CD4-positive, alpha-beta T cell treated with Interleukin-12 subunit alpha and Interleukin-12 subunit beta, for 1 hour (primary cell): ENCODE data around the gene CPE.
A peak's percentile ranks its signal among the peaks of the same experiment; 100 is the strongest.
"Not testable (repeated sequence)": the region's sequence is repeated elsewhere in the genome, so short reads cannot be mapped to it uniquely, and the experiment has no call there.

ENCODE experiments used
- DNase-seq: peaks from one replicate; pipeline ENCODE4 v3.0.0-alpha.2; 2020

The CPE gene

DNA sequence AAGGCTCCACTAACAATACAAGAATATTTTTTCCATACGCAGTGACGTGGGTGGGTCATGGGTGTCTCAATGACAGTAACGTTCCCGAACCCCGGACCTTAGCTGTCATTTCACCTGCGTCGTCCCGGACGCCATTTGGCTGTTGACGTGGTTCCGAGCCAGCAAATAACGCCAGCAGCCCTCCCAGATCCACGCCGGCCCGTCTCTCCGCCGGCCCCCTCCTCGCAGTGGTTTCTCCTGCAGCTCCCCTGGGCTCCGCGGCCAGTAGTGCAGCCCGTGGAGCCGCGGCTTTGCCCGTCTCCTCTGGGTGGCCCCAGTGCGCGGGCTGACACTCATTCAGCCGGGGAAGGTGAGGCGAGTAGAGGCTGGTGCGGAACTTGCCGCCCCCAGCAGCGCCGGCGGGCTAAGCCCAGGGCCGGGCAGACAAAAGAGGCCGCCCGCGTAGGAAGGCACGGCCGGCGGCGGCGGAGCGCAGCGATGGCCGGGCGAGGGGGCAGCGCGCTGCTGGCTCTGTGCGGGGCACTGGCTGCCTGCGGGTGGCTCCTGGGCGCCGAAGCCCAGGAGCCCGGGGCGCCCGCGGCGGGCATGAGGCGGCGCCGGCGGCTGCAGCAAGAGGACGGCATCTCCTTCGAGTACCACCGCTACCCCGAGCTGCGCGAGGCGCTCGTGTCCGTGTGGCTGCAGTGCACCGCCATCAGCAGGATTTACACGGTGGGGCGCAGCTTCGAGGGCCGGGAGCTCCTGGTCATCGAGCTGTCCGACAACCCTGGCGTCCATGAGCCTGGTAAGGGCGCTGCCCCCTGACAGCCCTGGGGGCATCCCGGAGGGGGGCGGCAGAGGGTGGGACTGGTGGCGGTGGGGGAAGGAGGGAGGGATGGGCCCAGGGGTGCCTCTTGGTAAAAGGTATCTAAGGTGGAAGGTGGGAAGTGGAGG, at the start of gene CPE:
TSS of gene CPE (plus strand) at position 264 of the 933 bp plus-strand sequence. CDS start at position 478, 214 bp downstream.
- peak; percentile 34 for DNase-seq

DNA sequence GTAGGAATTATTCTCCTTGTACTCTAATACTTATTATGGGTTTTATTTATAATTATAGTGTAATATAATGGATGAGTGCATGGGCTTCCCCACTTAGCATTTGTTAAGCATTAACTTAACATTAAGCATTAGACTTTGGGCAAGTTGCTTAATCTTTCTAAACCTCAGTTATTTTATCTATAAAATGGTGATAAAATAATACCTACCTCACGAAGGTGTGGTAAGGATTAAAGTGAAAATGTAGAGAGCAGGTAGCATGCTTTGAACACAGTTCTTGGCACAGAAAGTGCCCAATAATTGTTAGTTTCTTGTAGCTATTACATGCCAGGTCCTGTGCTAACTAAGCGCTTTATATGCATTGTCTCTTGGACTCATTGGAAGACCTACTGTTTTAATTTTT, 48.7 kb upstream of the CPE start:
- no peak for DNase-seq

DNA sequence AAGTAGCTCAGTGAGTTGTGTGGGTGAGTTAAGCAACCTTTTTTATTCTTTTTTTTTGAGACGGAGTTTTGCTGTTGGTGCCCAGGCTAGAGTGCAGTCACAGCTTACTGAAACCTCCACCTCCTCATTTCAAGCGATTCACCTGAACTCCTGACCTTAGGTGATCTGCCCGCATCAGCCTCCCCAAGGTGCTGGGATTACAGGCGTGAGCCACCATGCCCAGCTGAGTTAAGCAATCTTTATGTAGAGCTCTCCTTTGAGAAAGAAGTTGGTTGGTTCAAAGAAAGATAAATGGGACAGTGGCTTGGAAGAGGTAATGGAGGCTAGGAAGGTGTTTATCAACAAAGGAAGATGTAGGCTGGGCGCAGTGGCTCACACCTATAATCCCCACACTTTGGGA, 48.1 kb upstream of the CPE start:
- no peak for DNase-seq

DNA sequence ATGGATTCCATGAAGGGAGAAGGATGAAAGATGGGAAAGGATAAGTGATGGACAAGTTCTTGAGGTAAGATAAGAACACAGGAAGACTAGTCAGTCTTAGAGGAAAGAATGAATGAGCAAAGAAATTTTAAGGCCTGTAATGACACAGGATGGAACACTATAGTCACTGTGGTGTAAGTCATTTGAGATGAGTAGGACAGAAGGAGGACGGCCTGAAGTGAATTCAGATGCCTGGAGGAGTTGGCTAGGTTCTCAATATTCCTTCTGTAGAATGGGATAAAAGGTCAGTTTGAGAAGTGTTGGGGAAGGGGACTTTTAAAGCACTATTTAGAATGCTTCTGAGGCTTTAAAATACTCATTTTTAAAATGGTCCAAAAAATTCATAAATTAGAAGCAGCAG, 47.4 kb upstream of the CPE start:
- no peak for DNase-seq

DNA sequence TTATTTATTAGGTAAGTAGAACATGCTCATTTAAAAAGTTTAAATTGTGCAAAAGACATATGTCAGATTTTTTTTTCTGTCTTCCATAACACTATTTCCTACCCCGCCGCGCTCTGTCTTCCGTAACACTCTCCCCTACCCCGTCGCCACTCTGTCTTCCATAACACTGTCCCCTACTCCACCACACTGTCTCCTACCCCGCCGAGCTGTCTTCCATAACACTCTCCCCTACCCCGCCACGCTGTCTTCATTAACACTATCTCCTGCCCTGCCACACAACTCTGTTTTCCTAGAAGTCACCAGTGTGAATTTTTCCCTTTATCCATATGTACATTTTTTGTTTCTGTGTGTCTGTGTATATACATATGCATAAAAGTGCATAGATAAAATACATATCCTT, 47.0 kb upstream of the CPE start:
- DNase-seq = no peak

DNA sequence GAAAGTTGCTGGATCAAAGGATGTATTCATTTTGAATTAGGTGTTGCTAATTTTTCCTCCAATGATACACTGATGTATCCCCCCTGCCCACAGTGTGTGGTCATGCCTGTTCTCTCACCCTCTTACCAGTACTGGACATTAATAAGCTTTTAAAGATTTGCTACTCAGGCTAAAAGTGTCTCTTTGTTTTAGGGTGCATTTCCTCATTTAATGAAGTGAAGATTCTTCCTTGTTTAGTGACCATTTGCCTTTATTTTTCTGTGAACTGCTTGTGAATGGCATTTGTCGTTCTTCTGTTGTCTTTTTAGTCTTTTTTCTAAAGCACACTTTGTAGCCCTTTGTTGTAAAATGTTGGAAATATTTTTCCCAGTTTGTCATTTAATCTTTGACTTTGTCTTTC, 46.3 kb upstream of the CPE start:
- DNase-seq = no peak

DNA sequence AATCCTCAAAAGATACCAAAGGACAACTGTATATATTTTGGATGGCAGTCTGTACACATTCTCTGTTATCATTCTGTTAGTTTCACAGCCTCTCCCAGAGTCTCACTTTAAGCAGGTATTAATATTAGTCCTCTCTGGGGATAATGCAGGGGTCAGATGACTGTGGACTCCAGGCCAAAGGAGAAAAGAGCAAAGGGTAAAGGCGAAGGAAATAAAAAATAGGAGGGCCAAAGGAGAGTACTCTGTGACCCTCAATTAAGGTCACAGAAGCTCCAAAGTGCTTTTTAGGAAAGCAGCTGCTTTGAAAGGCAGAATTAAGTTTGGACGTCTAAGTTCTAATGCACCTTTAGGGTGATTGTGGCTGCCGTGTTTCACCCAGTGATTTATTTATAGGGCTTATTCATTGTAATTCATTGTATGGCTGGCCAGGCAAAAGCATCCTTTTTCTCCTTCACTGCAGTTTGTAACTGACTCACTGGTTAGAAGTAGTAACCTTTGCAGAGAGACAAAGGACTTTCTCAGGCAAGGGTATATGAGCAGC, 43.6 kb upstream of the CPE start:
- no peak for DNase-seq

DNA sequence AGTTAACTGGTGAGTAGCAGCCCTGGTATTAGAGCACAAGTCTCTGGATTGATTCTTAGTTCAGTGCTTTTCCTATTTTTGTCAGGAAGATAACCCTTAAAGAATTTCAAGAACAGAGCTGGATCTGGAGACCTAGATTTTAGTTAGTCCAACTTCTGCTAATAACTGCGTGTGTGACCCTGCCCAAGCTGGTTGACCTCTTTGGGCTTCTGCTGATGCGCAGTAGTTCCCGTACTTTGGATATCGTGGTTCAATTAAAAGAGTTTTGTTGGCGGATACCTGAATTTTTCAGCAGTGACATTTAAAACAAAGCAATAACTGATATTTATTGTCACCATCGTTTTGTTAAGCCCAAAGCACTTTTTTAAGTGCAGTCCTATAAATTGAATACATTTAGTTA, 42.1 kb upstream of the CPE start:
- DNase-seq = no peak

DNA sequence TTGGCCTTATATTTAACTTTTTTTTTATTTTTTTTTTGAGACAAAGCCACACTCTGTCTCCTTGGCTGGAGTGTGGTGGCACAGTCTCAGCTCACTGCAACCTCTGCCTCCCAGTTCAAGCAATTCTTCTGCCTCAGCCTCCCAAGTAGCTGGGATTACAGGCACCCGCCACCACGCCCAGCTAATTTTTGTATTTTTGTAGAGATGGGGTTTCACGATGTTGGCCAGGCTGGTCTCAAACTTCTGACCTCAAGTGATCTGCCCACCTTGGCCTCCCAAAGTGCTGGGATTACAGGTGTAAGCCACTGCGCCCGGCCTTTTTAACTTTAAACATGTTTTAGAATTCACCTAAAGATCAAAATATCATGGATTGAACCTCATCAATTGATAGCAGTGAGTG, 36.5 kb upstream of the CPE start:
- not testable (repeated sequence) for DNase-seq

DNA sequence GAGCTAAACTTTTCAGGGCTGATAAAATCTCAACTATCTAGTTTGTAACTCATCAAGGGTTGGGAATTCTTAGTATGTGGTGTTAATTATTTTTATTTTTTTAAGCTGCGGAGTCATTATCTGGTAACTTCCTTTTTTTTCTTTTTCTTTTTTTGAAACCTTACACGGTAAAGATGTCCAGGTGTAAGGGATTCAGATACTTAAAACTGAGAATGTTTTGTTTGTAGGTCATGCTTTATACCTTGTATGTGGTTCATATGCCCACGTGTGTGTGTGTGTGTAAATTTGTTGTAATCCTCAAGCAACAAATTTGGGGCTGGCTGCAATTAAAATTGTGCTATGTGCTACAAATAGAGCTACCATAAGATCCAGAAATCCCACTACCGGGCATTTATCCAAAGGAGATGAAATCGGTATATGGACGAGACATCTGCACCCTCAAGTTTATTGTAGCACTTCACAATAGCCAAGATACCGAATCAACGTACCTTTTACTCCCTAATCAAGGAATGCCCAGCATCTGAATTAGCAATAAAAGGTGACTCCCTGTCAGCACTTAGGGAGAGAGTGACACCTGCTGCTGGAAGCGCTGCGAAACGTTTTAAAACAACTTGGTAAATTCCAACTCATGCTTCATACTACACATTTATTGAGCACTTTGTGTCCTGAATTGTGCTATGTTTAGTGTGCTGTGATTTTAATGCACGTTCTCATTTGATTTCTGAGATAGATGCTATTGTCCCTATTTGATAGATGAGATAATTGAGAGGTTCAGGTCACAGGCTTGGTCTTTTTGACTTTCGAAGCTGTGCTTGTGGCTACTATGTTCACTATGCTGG, 35.2 kb upstream of the CPE start:
- peak; percentile 23 for DNase-seq

DNA sequence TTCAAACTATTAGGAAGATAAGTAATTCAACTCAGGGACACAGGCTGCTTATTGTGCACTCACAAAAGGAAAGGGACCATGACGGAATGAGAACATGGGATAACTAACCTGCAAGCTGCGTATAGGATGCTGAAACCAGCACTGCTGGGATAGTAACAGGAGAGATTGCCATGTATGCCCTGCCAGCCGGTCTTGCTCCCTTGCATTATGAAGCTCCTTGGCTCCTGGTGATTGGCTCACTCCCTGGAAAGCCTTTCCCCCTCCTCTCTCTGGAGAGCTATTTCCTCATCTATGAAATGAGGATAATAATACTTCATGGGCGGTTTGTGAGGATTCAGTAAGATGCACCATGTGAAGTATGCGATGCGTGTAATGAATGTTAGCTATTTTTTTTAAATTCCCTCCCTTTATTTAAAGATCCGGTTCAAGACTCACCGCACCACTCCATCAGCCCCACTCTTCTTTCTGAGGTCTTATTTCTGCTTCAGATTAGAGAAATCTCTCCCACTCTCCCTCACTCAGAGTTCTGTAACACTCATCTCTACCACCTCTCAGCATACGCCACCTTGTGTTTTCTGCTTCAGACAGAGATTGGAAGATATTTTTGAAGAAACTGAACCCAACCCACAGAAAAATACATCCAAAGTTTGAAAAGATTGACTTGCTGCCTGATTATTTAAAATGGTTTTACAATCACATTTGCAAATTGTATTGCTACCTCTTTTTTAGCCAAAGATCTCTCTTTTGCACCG, 33.0 kb upstream of the CPE start:
- DNase-seq = no peak

DNA sequence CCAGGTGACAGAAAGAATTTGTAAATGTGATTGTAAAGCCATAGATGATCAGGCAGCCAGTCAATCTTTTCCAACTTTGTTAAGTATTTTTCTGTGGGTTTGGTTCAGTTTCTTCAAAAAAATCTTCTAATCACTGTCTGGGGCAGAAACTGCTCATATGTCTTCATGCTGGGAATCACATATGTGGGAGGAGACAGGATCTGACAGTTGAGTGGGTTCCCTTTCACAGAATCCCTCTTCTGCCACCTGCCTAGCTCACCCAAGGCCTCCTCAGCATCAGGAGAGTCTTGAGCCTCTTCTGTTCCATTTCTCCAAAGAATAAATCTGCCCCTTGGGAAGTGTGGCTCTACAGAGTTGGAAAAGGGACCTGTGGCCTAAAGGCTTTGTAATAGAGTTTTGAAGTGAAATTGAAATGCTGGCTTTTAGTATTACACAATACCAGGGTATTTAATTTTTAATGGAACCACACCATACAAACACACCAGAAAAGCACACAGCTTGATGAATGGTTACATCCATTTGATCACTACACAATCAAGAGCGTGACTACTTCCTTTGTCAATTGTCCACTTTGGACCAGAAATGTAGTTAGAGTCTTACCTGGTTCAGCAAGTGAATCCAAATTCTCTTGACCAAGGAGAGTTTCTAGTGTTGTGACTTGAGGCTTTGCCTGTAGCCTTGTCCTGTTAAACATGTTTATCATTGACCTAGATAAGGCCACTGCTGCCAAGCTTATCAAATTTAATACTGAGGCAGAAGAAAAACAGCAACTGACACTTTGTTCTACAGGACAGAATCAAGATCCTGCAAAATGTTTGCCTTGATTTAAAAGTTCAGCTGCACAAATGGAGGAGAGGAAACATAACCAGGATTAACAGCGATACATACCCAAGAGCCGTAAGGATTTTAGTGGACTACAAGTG, 30.9 kb upstream of the CPE start:
- no peak for DNase-seq

DNA sequence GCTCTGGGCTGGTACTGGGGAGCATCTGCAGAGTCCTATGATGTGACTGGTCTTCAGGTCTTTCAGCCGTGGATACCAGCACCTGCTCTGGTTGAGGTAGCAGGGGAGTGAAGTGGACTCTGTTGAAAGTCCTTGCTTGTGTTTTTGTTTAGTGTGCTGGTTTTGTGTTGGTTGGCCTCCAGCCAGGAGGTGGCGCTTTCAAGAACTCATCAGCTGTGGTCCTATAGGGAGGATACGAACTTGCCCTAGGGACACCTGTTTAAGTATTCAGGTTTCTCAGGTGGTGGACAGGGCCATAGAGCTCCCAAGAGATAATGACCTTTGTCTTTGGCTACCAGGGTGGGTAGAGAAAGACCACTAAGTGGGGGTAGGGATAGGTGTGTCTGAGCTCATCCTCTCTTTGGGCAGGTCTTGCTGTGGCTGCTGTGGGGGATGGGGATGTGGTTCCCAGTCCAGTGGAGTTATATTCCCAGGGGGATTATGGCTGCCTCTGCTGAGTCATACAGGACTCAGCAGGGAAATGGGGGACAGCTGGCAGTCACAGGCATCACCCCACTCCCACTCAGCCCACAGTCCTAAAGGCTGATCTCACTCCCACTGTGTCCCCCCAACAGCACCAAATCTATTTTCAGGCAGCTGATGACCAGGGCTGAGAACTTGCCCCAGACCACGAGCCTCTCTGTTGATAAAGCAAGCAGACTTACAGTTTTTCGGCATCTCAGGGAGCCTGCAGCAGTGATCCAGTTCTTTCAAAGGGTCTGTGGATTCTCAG, 27.3 kb upstream of the CPE start:
- DNase-seq = no peak

DNA sequence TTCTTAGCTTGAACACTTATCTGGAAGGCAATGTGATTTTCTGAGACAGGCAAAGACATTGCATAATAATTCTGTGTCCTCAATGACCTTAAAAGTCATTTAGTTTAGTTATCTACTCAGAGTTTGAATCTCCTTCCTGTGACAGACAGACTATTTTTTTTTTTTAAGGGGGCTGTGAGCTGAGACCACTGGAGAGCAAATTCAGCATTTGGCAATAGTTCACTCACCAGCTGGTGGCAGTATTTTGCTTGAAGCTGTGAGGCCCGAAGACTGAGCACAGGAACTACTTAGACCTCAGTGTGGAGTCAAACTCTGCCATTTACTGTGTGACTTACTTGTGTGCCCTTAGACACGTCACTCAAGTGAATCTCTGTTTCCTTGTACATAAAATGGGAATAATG, 22.9 kb upstream of the CPE start:
- no peak for DNase-seq

DNA sequence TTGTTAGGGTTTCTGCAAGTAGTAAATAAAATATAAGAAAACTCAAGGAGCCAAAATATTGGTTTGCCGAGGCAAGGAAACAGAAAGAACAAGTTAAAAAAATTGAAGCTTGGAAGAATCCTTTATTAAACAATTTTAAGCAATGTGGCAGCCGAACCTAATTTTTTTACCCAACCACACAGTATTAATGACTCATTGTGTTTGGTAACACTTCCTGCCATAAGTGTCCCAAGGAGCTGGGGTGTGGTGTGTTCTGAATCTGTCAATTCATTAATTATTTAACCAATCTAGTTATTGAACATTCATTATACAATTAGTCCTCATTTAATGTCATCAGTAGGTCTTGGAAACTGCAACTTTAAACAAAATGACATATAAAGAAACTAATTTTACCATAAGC, 19.3 kb upstream of the CPE start:
- no peak for DNase-seq

DNA sequence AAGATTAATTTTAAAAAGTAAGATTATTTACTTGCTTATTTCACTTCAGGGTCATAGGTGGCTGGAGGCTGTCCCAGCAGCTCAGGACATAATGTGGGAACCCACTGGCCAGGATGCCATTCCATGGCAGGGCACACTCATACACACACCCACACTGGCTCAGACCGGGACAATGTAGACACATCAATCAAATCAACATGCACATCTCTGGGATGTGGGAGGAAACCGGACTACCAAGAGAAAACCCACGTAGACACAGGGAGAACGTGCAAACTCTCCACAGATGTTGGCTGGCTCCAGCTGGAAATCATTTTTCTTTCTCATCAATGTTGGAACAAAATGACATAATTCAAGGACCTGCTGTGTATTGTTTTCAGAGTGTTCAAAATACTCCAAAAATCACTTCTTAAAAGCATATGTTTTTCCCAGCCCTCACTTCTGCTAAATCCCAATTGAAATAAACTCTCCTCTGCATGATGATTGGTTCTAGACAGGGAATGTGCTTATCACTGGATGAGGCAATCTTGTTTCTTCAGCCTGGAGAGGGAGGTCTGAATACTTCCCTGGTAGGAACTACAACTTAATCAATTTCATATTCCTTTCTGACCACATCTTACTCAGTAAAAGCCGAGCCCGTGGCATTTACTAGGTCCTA, 18.6 kb upstream of the CPE start:
- DNase-seq = no peak

DNA sequence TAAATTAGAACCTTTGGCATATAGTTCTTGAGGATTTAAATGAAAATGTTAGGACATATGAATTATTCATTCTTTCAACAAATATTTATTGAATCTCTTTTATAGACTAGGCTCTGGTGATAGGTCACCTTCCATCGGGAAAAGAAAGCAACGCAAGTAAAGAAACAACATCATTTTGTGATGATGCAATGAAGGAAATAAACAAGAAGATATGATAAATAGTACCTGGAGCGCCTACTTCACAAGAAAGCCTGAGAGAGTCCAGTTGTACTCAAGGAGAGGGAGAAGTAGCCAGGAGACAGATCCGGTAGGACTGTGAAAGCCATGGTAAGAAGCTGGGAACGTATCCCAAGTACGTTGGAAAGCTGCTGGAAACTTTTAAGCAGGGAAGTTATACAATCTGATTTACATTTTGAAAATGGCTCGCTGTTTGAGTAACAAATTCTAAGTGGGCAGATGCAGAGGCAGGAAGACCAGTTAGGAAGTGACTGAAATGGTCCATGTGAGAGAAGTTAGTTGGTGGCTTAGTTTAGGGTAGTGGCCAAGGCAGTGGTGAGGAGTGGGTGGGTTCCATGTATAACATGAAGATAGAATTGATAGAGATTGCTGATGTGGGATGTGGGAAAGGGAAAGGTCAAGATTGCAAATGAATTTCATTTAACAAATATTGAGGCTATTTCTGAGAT, 17.7 kb upstream of the CPE start:
- no peak for DNase-seq

DNA sequence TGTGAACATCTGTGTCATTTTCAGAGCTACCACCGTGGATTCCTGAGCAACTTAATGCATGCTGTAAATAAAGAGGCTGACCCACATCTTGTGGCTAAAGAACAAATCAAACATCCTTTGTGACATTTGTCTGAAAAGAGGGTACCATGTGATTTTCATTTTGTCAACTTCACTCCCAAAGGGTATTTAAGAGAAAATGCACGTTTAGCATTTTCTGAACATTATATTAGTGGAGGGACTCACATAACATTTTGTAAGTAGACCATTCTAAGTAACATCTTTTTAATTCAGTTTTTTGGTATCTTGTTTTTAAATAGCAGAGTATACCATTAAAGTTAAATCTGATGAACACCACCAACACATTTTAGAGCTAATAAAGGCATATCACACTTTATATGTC, 17.0 kb upstream of the CPE start:
- no peak for DNase-seq

DNA sequence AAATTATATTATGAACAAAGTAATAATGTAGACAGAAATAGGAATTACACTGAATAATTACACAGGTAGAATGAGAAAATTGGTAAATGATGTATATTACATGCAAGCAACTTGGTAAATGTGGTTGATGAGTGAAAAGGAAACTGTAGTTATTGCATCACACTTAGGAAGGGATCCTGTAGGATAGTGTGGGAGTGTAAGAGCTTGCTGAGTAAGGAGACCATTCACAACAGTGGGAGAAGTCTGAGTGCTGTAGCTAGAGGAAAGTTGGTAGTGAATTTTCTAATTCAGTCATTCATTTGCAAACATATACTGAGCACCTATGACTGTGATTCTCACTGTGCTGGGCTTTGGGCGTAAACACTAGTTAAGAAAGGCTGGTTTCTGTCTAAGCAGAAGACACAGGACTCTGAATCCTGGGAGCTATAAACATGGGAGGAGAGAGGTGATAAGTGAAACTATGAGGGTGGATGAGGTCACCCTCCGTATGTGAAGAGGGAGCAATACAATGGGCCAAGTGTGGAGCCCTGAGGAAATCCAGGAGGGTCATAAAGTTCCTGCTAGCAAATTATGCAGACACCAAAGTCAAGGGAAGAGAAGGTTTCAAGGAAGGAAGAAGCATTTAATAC, 14.2 kb upstream of the CPE start:
- no peak for DNase-seq
